Esophagus muscularis mucosa (tissue), 3 donors: ENCODE results near the gene FBLIM1.

Experiments used
- POLR2A ChIP-seq: fragments of 450-650 bp; IDR thresholded peaks from one replicate; pipeline ENCODE4 v1.6.1; 2017; ENCODE audit warnings: antibody characterized with exemption, moderate library complexity, mild to moderate bottlenecking, low read depth
- TF ChIP-seq, protein P1 (sequence below), 3 experiments: fragments of 200-600 bp in 2 of 3; fragments of 450-650 bp in 1 of 3; sonication (generic) in 2 of 3; IDR thresholded peaks; one replicate each; pipeline ENCODE4 v1.5.1; 2017 to 2019; ENCODE audit warnings: antibody characterized with exemption in 3 of 3, mild to moderate bottlenecking in 2 of 3, moderate library complexity in 1 of 3

DNA sequence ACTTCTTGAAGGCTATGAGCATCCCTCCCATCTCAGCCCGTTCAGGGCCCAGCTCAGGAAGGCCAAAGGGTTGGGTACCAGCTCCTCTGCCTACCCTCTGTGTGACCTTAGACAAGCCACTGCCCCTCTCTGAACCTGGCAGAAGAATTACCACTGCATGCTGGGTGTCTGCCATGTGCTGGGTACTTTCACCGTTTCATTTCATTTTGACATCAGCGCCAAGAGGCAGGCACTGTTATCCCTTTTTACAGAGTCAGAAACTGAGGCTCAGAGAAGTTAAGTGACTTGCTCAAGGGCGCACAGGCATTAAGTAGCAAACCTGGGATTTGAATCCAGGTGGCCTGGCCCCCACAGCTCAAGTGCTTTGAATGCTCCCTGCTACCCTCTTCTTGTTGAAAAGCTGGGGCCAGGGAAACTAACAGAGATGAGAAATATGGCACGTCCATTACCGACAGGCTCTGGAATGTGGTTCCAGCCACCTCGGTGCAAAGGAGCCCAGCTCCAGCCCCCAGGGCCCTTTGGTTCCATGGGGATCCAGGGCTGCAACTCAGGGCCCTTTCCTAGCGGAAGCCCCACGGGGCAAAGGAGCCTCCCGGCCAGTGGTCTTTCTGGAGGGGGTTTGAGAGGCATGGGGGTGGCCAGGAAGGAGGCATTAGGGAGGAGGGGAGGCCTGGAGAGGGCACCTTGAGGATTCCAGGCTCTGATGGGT lies 9.8 kb upstream of the FBLIM1 start:
- TF ChIP-seq, protein P1, sequence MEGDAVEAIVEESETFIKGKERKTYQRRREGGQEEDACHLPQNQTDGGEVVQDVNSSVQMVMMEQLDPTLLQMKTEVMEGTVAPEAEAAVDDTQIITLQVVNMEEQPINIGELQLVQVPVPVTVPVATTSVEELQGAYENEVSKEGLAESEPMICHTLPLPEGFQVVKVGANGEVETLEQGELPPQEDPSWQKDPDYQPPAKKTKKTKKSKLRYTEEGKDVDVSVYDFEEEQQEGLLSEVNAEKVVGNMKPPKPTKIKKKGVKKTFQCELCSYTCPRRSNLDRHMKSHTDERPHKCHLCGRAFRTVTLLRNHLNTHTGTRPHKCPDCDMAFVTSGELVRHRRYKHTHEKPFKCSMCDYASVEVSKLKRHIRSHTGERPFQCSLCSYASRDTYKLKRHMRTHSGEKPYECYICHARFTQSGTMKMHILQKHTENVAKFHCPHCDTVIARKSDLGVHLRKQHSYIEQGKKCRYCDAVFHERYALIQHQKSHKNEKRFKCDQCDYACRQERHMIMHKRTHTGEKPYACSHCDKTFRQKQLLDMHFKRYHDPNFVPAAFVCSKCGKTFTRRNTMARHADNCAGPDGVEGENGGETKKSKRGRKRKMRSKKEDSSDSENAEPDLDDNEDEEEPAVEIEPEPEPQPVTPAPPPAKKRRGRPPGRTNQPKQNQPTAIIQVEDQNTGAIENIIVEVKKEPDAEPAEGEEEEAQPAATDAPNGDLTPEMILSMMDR (IDR thresholded peaks at IDR 0.05): no peak
- no peak for TF ChIP-seq POLR2A
